HPDE6-E6E7 (cell line): ENCODE results near the gene NAV2.

Source experiments
- DNase-seq: peaks from one replicate; pipeline ENCODE4 v3.0.0; 2011; ENCODE audit warnings: missing footprints; ENCODE audit errors: extremely low spot score

Gene NAV2

DNA sequence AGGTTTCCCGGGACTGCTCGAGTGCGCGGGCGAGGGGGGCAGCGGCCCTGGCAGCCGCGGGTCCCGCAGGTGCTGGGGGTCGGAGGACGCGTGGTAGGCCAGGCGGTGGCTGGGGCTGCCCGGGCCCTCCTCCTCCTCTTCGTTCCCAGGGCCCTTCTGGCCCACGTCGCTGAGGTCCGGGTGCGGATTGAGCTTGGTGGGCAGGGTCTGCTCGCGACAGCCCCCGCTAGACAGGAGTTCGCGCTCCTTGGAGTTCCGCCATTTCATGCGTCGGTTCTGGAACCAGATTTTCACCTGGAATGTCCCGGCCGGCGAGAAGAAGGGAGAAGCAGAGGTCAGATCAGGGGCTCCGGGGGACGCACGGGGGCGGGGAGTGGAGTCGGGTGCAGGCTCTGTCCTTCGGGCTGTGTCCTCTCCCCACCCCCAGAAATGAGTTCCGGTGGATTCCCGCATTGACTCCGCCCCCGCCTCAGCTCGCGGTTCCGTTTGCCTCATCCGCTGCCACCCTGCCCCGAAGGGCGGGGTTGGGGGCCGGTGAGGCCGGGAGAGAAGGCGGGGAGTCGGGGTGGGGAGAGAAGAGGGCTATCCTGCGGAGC is 443.7 kb downstream of the NAV2 start:
- DNase-seq = no peak

DNA sequence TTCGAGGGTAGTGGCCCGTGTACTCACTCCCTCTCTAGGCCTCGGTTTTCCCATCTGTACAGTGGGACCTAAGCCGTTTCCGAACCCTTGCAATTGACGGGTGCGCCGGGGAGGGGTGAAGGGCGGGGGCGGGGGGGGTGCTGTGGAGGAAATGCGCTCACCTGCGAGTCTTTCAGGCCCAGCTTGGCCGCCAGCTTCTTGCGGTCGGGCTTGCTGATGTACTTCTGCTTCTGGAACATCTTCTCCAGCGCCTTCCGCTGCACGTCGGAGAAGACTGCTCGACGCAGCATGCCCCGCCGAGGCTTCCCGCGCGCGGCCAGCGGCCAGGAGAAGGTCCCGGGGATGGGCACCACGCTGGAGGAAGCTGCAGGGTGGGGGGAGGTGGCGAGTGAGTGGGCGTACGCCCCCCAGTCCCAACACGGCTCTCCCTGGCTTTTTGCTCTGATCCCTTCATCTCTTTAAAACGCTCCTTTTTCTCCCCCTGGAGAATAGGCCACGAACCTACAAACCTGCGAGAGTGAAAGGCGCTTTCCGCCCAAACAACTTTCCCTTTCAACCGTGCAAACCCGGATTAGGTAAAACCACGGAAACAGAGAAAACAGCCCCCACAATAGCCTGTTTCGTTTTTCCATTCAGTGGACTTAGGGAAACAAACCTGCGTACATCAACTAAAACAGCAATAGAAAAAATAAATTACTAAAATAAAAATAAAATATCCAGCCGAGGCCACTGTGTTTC is 444.4 kb downstream of the NAV2 start:
- DNase-seq = no peak

- DNase-seq = no peak
These were observed 445.1 kb downstream of the NAV2 start for GRCh38 chr11:20157728-20158127.

DNA sequence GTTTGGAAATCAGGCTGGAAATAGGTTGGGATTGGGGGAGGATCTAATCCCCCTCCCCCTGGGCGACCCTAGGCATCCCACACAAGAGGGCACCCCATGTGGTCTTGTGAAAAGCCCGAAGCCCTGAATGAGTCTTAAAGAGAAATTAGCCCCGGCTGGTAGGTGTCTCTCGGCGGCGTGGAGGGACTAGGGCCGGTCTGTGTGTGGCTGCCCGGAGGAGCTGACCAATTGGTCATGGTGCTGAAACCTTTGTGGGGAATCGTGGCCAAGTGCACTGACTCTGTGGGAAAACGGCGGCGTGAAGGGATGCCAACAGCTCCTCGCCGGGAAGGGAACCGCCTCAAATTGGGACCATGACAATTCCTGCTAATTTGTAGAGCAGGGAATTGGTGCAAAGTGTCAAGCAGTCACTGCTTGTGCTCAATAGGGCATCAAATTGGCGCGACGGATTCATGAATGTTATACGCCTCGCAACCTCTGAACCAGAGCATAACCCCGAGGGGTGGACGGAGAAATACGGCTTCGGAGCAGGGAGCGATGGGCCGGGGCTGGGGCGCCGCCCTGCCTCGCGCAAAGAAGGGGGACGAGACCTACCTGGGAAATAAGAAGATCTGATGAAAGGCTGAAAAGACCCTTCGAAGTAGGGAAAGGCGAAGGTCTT is 446.1 kb downstream of the NAV2 start:
- peak; percentile 16 for DNase-seq

GRCh38 chr11:20159466-20160381 is 447.1 kb downstream of the NAV2 start:
- no peak for DNase-seq

- no peak for DNase-seq
These were observed 448.0 kb downstream of the NAV2 start, which contains the start of gene DBX1 for GRCh38 chr11:20160425-20161229. Gene DBX1, minus strand, starts transcription at chr11:20160475. Its CDS starts 151 bp downstream, at chr11:20160324.

DNA sequence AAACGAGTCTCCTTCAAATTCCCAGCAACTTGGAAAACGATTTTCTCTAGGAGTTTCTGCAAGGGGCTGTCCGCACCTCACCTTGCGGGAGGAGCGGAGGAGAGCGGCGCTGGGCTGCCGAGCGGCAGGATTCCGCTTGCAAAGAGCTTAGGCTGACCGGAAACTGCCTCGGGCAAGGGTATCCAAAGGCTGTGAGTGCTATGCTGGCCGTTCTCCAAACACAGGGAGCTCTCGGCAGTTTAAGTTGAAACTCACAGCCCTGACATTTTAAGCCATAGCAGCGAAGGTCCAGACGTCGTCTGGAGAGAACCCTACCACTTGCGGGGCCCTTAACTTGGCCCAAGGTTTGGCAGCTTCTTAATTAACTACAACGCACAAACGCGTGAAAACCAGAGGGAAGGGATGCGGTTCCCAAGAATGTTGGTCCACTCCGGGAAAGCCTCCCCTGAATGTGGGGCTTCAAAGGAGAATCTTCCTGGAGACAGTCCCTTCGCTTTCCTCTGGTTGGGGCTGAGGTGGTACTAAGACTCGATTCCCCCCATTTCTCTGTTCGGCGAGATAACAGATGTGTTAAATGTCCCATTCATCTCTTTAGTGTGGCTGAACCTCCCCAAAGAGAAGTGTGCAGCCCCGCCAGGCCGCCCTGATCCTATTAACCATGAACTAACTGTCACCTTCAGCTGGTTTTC is 448.7 kb downstream of the NAV2 start:
- no peak for DNase-seq

GRCh38 chr11:20161923-20162744 is 449.5 kb downstream of the NAV2 start:
- no peak for DNase-seq

DNA sequence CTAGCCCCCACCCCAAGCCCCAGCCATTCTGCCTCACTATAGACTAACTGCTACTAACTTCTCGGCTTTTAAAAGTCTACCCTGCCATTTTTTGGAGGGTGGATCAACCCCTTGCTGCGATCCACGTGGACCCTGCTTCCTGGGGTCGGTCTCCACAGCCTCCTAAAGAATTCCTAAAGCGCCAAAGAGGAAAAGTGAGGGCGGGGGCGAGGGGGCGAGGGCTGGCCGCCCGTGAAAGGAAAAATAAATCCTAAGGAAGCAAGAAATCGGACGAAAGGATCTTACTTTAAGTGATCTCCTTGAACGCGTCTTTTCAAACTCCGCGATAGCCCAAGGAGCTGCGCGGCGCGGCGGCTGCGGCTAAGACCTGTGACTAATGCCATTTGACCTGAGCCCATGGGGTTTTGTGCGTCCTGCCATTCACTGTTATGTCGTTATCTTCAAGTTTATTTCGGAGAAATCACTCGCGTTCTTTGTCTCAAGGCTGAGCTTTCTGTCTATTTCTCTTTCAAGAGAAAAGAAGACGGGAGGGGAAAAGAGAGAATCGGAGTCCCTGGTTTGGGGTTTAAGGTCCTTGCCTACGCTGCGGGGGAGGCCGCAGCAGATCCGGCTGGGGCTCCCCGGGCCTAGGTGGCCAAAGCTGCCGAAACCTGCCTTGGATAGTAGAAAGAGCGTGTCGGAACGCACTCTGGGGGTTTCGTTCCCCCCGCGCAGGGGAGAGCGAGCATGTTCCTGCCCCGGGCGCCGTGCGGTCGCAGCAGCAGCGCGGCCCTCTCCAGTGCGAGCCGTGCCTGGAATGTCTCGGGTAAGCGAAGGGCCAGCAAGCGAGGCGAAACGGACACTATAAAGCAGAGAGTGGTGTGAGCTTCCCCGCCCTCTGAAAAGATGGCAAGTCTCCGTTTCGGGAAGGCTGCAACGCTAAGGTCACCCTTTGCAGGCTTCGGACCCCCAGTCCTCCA is 450.5 kb downstream of the NAV2 start:
- no peak for DNase-seq

GRCh38 chr11:20163783-20164481 is 451.3 kb downstream of the NAV2 start:
- no peak for DNase-seq
